Stimulated activated CD4-positive, alpha-beta T cell treated with anti-CD3 and anti-CD28 coated beads, Interleukin-4, amount 100 ng/mL, for 24 hours (primary cell): ENCODE data around the gene ANXA3.

Experiments
- DNase-seq: peaks from one replicate; pipeline ENCODE4 v3.0.0-alpha.2; 2020

ANXA3 gene

GRCh38 chr4:78645853-78646757 lies 94.5 kb downstream of the ANXA3 start:
- DNase-seq = no peak

- DNase-seq = no peak
These were observed 95.7 kb downstream of the ANXA3 start for GRCh38 chr4:78647272-78647671.

- DNase-seq = no peak
These were observed 97.2 kb downstream of the ANXA3 start for GRCh38 chr4:78648640-78649363.

- no peak for DNase-seq
These were observed 98.8 kb downstream of the ANXA3 start for GRCh38 chr4:78650106-78651024.

- no peak for DNase-seq
These were observed 99.8 kb downstream of the ANXA3 start for GRCh38 chr4:78651250-78651860.

GRCh38 chr4:78652282-78652876 lies 100.8 kb downstream of the ANXA3 start:
- DNase-seq = no peak

- DNase-seq = no peak
These were observed 102.1 kb downstream of the ANXA3 start for GRCh38 chr4:78653655-78654054.

GRCh38 chr4:78654807-78655206 lies 103.2 kb downstream of the ANXA3 start:
- DNase-seq = no peak

- peak; percentile 13 for DNase-seq
These were observed 105.4 kb downstream of the ANXA3 start for GRCh38 chr4:78656968-78657445.

GRCh38 chr4:78659264-78659663 lies 107.7 kb downstream of the ANXA3 start:
- DNase-seq = no peak

- DNase-seq = no peak
These were observed 108.1 kb downstream of the ANXA3 start for GRCh38 chr4:78659665-78660064.
